K562 (cell line): ENCODE results near the gene DST. TPM values are rescaled to one million over a fixed set of nuclear protein-coding genes. Genes with fewer than 3 reads are reported as not detected.

Source experiments
- ATAC-seq: fragments of 200-7000 bp; cut with Tn5 transposase; 3 replicates; pipeline ENCODE4 v1.9.1; 2020; ENCODE audit warnings: moderate library complexity
- BruUV-seq: library from RNA; stranded (reverse); fragments of 400-500 nt; replicated peaks from 2 replicates; lab custom pipeline; 2021; lab: Mats Ljungman, UMichigan
- CTCF ChIA-PET: fragments of 300-600 bp; formaldehyde crosslinking; extraction: SDS; loops from one replicate; lab custom pipeline; 2021; ENCODE audit warnings: low intra/inter-chr PET ratio; lab: Yijun Ruan, JAX
- POLR2A ChIA-PET: fragments of 300-600, 350-650 bp; sonication (Branson Sonifier 250); formaldehyde crosslinking; extraction: SDS; loops from one replicate; lab custom pipeline; 2021; ENCODE audit warnings: antibody characterized with exemption, inconsistent platforms; lab: Yijun Ruan, JAX
- DNase-seq, 4 experiments: peaks; one replicate each; pipeline versions ENCODE4 v3.0.0 to v3.0.0-alpha.2; 2011 to 2018; ENCODE audit warnings: low spot score in 3 of 4, mixed read lengths in 3 of 4; ENCODE audit errors: extremely low read depth in 1 of 4
- FAIRE-seq: peaks from 2 replicates; lab custom pipeline; 2011; peaks lifted over from hg19 to GRCh38; lab: Jason Lieb, UNC
- H2AFZ ChIP-seq: 2 replicates; pipeline ENCODE4 v1.6.0; 2011; ENCODE audit warnings: low read depth, low read length, control low read depth, inconsistent platforms
- H3K27ac ChIP-seq: fragments of 200-600 bp; 3 replicates; pipeline ENCODE4 v1.8.0; 2011; ENCODE audit warnings: low read depth, mild to moderate bottlenecking, control low read depth, inconsistent platforms, low read length, moderate library complexity, mixed read lengths; ENCODE audit errors: extremely low read depth
- H3K27me3 ChIP-seq, 2 experiments: fragments of 300-600 bp in 1 of 2; 2 replicates in 1 of 2; 3 replicates in 1 of 2; pipeline versions ENCODE4 v1.6.0 to v1.8.0; 2011; ENCODE audit warnings: inconsistent platforms in 2 of 2, low read length in 2 of 2, mild to moderate bottlenecking in 1 of 2, mixed read lengths in 1 of 2, moderate library complexity in 1 of 2; ENCODE audit not compliant: control insufficient read depth in 2 of 2, insufficient read depth in 2 of 2
- H3K36me3 ChIP-seq: fragments of 300-600 bp; 3 replicates; pipeline ENCODE4 v1.8.0; 2011; ENCODE audit warnings: mild to moderate bottlenecking, low read length, inconsistent platforms; ENCODE audit not compliant: control insufficient read depth, insufficient read depth
- H3K4me1 ChIP-seq, 2 experiments: fragments of 200-600 bp in 1 of 2; replicated peaks in 1 of 2; 2 replicates in 1 of 2; 3 replicates in 1 of 2; pipeline versions ENCODE4 v1.5.1 to v1.8.0; 2011; ENCODE audit warnings: inconsistent platforms in 2 of 2, low read length in 2 of 2, mild to moderate bottlenecking in 1 of 2, mixed read lengths in 1 of 2, moderate library complexity in 1 of 2; ENCODE audit not compliant: control insufficient read depth in 2 of 2, insufficient read depth in 2 of 2
- H3K4me2 ChIP-seq: 2 replicates; pipeline ENCODE4 v1.6.1; 2011; ENCODE audit warnings: low read length, control low read depth, inconsistent platforms, mixed read lengths; ENCODE audit not compliant: insufficient read depth
- H3K4me3 ChIP-seq: fragments of 200-600 bp; sonication (generic), shearing (Covaris generic); 2 replicates; pipeline ENCODE4 v1.5.1; 2016; ENCODE audit warnings: control low read depth, inconsistent platforms
- H3K79me2 ChIP-seq: fragments of 200-600 bp; 3 replicates; pipeline ENCODE4 v1.8.0; 2011; ENCODE audit warnings: low read length, inconsistent platforms; ENCODE audit not compliant: control insufficient read depth, insufficient read depth
- H3K9ac ChIP-seq, 2 experiments: 2 replicates each; pipeline versions ENCODE4 v1.6.0 to v1.6.1; 2011; ENCODE audit warnings: low read depth in 2 of 2, low read length in 2 of 2, control low read depth in 1 of 2, inconsistent platforms in 1 of 2, mild to moderate bottlenecking in 1 of 2, mixed read lengths in 1 of 2; ENCODE audit not compliant: insufficient read depth in 1 of 2
- H3K9me1 ChIP-seq: one replicate; pipeline ENCODE4 v1.6.0; 2011; ENCODE audit warnings: inconsistent platforms, mild to moderate bottlenecking, low read length, moderate library complexity; ENCODE audit not compliant: control insufficient read depth, insufficient read depth
- H3K9me3 ChIP-seq: replicated peaks from 2 replicates; pipeline ENCODE4 v1.5.1; 2011; ENCODE audit warnings: low read depth, low read length, inconsistent platforms; ENCODE audit not compliant: control insufficient read depth, insufficient read depth
- H4K20me1 ChIP-seq: replicated peaks from 2 replicates; pipeline ENCODE4 v1.6.1; 2011; ENCODE audit warnings: low read length, inconsistent platforms, mixed read lengths; ENCODE audit not compliant: control insufficient read depth, insufficient read depth
- C11orf30 ChIP-seq: fragments of 450-650 bp; IDR thresholded peaks from 2 replicates; pipeline ENCODE4 v1.6.1; 2016; ENCODE audit warnings: low read depth, mild to moderate bottlenecking
- CHD1 ChIP-seq: fragments of 200-600 bp; sonication (generic); IDR thresholded peaks from one replicate; pipeline ENCODE4 v1.6.1; 2012; ENCODE audit warnings: mild to moderate bottlenecking, moderate library complexity, low read length, inconsistent platforms
- E2F8 ChIP-seq: fragments of 450-650 bp; IDR thresholded peaks from 2 replicates; pipeline ENCODE4 v1.7.1; 2018; ENCODE audit warnings: mild to moderate bottlenecking, low read depth; ENCODE audit not compliant: partially characterized antibody
- FOXM1 ChIP-seq, 2 experiments: fragments of 450-650 bp in 1 of 2; sonication (generic) in 1 of 2; formaldehyde crosslinking in 1 of 2; IDR thresholded peaks; 2 replicates each; pipeline versions ENCODE4 v1.6.1 to v1.9.0; 2017 to 2022; ENCODE audit warnings: low read depth in 2 of 2, mild to moderate bottlenecking in 2 of 2, missing genetic modification reagents in 1 of 2, moderate library complexity in 1 of 2
- MAFF ChIP-seq: IDR thresholded peaks from 2 replicates; pipeline ENCODE4 v1.6.1; 2012; ENCODE audit warnings: low read length, improper control_type of control experiment
- MEF2A ChIP-seq: IDR thresholded peaks from 2 replicates; pipeline ENCODE4 v1.6.1; 2011; ENCODE audit warnings: low read depth, mild to moderate bottlenecking, low read length, moderate library complexity; ENCODE audit not compliant: control insufficient read depth
- MIER1 ChIP-seq: fragments of 450-650 bp; IDR thresholded peaks from 2 replicates; pipeline ENCODE4 v1.6.1; 2016; ENCODE audit warnings: antibody characterized with exemption, mild to moderate bottlenecking, low read depth
- NCOA4 ChIP-seq: fragments of 450-650 bp; IDR thresholded peaks from 2 replicates; pipeline ENCODE4 v1.6.1; 2018; ENCODE audit warnings: mild to moderate bottlenecking; ENCODE audit not compliant: partially characterized antibody
- NFXL1 ChIP-seq: fragments of 450-650 bp; formaldehyde crosslinking; IDR thresholded peaks from 2 replicates; pipeline ENCODE4 v1.4.0; 2021; ENCODE audit warnings: mild to moderate bottlenecking
- PTBP1 ChIP-seq: fragments of 200-400 bp; formaldehyde crosslinking; IDR thresholded peaks from 2 replicates; pipeline ENCODE4 v1.6.1; 2017; ENCODE audit warnings: low read depth, low read length
- PURB ChIP-seq: sonication (generic); formaldehyde crosslinking; IDR thresholded peaks from 2 replicates; pipeline ENCODE4 v1.9.0; 2021; ENCODE audit warnings: low read depth, mild to moderate bottlenecking, missing genetic modification reagents
- SAFB ChIP-seq: fragments of 200-400 bp; formaldehyde crosslinking; IDR thresholded peaks from 2 replicates; pipeline ENCODE4 v1.6.1; 2017; ENCODE audit warnings: low read depth, low read length, borderline replicate concordance
- SRF ChIP-seq, 2 experiments: fragments of 250-450, 450-650 bp in 1 of 2; sonication (Bioruptor Pico) in 1 of 2; sonication (generic) in 1 of 2; formaldehyde crosslinking; IDR thresholded peaks; 2 replicates each; pipeline versions ENCODE4 v1.5.0 to v1.5.1; 2020 to 2022; ENCODE audit warnings: mild to moderate bottlenecking in 1 of 2, missing genetic modification reagents in 1 of 2
- ZNF134 ChIP-seq: fragments of 250-450 bp; sonication (Bioruptor Pico); conservative IDR thresholded peaks from 2 replicates; pipeline ENCODE4 v1.4.0; 2020
- ZNF146 ChIP-seq: IDR thresholded peaks from one replicate; pipeline ENCODE4 v1.6.1; 2018; ENCODE audit warnings: missing compliant biosample characterization; ENCODE audit not compliant: unreplicated experiment
- ZNF347 ChIP-seq: fragments of 450-650 bp; formaldehyde crosslinking; IDR thresholded peaks from 2 replicates; pipeline ENCODE4 v1.4.0; 2020; ENCODE audit warnings: low read depth, mild to moderate bottlenecking, moderate library complexity
- ZNF785 ChIP-seq: fragments of 250-450 bp; sonication (Bioruptor Pico); IDR thresholded peaks from 2 replicates; pipeline ENCODE4 v1.4.0; 2020; ENCODE audit warnings: mild to moderate bottlenecking
- WGBS: fragments of 100-300 bp; shearing (Covaris generic); methylation state at CpG from one replicate; pipeline ENCODE4 v1.1.6; 2016; ENCODE audit warnings: low coverage, mixed read lengths; ENCODE audit not compliant: insufficient coverage; ENCODE audit errors: missing lambda C conversion rate; 5-methylcytosine and 5-hydroxymethylcytosine counted together
- in situ Hi-C: fragments of 300-500 bp; cut with MboI; formaldehyde crosslinking; loops from 4 replicates; pipeline ENCODE4 v1.15.0; 2018; ENCODE audit warnings: inconsistent platforms, mixed read lengths
- intact Hi-C: fragments of 100-400 bp; cut with micrococcal nuclease; formaldehyde crosslinking; loops from 2 replicates; pipeline ENCODE4 v1.14.2; 2022
- polyA plus RNA-seq, 8 experiments: library from polyadenylated mRNA; depleted of rRNA in 4 of 8; stranded (reverse) in 5 of 8; unstranded in 3 of 8; fragments of >200 nt; fragmentation: Nextera tagmentation in 2 of 8; fragmentation: Illumina TruSeq in 1 of 8; extraction: Ambion mirVana in 2 of 8; extraction: Trizol in 1 of 8; gene quantifications; 2 replicates each; pipeline versions ENCODE4 v1.2.1 to v1.2.3, GENCODE V29; 2011 to 2014; ENCODE audit warnings: inconsistent platforms in 1 of 8, missing spikeins in 1 of 8
- total RNA-seq, 7 experiments: library from RNA; depleted of rRNA in 6 of 7; stranded (reverse); fragments of >200 nt in 6 of 7; fragmentation: Illumina TruSeq in 2 of 7; extraction: Trizol in 2 of 7; gene quantifications; 2 replicates each; pipeline versions ENCODE4 v1.2.1 to v1.2.3, GENCODE V29; 2011 to 2021; ENCODE audit warnings: low replicate concordance in 1 of 7

The DST gene
- total and polyA plus RNA-seq, 9 of the 15 experiments (the other 6 are each of a cell fraction or from before 2014, with no cell fraction given): 5.2 to 21.9 (median 13.3) TPM

DNA sequence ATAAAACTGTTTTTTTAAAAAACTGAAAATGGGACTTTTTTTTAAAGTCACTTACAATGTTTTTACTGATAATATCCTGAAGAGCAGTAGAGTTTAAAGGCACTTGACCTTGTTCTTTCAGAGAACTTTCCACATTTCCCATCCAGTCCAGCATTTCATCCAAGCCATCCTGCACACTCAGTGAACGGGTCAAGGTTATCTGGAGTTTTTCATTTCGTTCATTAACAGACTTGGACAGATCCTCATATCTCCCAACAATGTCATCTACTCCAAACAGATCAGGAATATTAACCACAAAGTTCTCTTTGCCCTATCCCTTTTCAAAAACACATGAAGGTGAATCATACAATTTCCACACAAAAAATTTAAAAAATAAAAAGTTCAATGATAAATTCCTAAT, 69.1 kb downstream of the DST start (continued):
- no peak for TF ChIP-seq MAFF
- no peak for TF ChIP-seq NFXL1
- no peak for TF ChIP-seq CHD1
- no peak for TF ChIP-seq ZNF134 (CRISPR knock-in tag)
- no peak for TF ChIP-seq E2F8

DNA sequence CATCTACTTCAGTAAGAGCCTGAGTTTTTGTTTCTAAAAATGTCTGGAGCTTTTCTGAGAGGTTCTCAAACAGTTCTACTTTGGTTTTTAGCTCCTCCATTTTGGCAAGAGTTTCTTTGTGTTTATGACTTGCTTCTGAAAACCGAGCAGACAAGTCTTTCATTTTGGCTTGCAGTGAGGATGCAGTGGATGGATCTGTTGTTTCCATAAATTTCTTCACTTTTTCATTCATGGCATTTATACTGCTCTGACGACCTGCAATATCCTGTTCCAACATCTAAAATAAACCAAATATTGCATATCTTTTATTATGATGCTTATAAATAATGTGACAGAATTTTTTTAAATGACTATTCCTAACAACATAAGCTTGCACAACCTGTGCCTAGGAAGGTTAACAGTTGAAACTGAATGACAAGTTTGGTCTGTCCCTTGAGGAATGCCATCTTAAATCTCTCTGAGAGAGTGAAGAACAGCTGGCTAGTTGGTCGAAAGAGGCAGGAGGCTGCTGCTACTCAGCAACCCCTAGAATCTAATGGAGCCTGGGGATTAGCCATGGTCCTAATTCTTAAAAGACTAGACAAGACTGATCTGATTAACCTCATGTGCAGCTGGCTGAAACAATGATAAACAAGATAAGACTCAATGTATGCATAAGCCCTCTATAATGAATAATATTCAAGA, 69.8 kb downstream of the DST start:
- Histone ChIP-seq H3K36me3 (no peaks in the 10 kb centered on the region), H3K27me3 (no peaks in the 10 kb centered on the region), H3K9me3 (no peaks in the 10 kb centered on the region), H3K9me1 (no peaks in the 10 kb centered on the region), H3K4me1 (no peaks in the 10 kb centered on the region), H3K27ac (no peak overlapping the region), H3K79me2 (no peaks in the 10 kb centered on the region), H3K4me3 (no peak overlapping the region), H4K20me1 (no peaks in the 10 kb centered on the region), H3K9ac (no peak overlapping the region), H3K4me2 (no peak overlapping the region), H2AFZ (no peak overlapping the region)
- intact Hi-C loops (no loop called here), in situ Hi-C loops (no loop called here)
- DNase-seq (no peak), FAIRE-seq (no peak), ATAC-seq (no peak)
- CTCF ChIA-PET: no interaction called here
- 7% methylated on average over 3 of the region's 3 CpGs for WGBS
- BruUV-seq: no TSS peak
- POLR2A ChIA-PET: no interaction called here
- no peak for TF ChIP-seq MEF2A
- TF ChIP-seq FOXM1 (IDR thresholded peaks at IDR 0.05; ENCODE audit: low read depth): no peak
- TF ChIP-seq FOXM1 (CRISPR knock-in tag; IDR thresholded peaks at IDR 0.05; ENCODE audit: low read depth): no peak
- TF ChIP-seq SRF (CRISPR knock-in tag; IDR thresholded peaks at IDR 0.05): no peak
- TF ChIP-seq SAFB: no peak
- TF ChIP-seq PTBP1: no peak
- no peak for TF ChIP-seq MIER1
- no peak for TF ChIP-seq NCOA4
- TF ChIP-seq ZNF347 (CRISPR knock-in tag): no peak
- TF ChIP-seq ZNF146: no peak
- no peak for TF ChIP-seq PURB (CRISPR knock-in tag)
- no peak for TF ChIP-seq ZNF785
- no peak for TF ChIP-seq C11orf30
